HG03442 (cell line): ENCODE measurements around the gene USP21.
"Not testable (repeated sequence)": the region's sequence is repeated elsewhere in the genome, so short reads cannot be mapped to it uniquely, and the experiment has no call there.

Experiments used
- ATAC-seq: cut with Tn5 transposase; IDR thresholded peaks from one replicate; pipeline ENCODE4 v1.9.1; 2021; ENCODE audit warnings: mild to moderate bottlenecking, moderate library complexity; ENCODE audit not compliant: unreplicated experiment

The USP21 gene, protein sequence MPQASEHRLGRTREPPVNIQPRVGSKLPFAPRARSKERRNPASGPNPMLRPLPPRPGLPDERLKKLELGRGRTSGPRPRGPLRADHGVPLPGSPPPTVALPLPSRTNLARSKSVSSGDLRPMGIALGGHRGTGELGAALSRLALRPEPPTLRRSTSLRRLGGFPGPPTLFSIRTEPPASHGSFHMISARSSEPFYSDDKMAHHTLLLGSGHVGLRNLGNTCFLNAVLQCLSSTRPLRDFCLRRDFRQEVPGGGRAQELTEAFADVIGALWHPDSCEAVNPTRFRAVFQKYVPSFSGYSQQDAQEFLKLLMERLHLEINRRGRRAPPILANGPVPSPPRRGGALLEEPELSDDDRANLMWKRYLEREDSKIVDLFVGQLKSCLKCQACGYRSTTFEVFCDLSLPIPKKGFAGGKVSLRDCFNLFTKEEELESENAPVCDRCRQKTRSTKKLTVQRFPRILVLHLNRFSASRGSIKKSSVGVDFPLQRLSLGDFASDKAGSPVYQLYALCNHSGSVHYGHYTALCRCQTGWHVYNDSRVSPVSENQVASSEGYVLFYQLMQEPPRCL

DNA sequence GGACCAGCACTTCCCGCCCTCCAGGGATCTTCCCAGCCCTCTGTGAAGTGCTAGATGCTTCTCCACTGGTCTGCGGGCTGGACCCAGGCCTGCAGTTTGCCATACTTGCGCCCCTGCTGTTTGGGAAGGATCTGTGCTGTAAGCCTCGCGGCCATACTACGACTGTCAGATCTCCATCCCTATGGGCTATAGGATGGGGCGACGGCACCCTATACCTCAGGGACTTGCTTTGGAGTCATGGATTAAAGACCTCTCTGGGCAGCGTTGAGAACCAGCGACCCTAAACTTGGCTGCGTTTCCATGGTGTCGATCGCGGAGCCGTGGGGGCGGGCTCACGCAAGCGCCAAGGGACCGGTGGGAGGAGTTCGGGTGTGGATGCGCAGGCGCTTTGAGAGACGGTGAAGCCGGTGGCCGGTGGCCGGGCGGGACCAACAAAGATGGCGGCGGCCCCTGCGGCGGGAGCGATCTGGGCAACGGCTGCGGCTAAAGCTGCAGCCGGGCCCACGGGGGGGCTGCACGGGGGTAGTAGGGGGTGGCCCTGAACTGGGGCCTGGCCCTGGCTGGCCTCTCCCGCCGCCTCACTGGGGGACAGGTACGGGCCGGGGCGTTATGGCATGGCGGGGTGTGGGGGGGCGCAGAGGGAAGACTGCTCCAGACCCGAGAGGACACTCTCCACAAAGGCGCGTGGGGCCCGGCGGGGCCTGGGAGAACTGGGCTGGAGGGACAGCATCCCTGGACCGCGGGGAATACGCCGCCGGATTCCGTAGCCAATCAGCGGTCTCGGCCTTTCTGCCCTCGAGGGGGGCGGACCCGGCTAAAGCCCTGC, at the start of gene USP21:
USP21 (plus strand) TSS at position 414 of the 826 bp plus-strand sequence. CDS start 1,141 bp downstream, outside the sequence.
- peak; percentile 89 for ATAC-seq

DNA sequence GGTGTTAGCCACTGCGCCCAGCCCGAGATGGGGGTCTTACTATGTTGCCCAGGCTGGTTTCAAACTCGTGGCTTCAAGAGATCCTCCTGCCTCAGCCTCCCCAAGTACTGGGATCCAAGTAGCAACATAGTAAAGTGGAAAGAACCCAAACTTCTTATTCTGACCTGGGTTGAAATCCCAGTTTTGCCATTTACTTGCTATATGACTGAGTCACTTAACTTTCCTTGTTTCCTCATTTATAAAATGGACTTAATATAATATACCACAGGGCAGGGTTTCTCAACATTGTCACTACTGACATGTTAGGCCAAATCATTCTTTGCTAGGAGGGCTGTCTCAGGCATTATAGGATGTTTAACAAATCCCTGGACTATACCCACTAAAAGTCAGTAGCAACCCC, 48.2 kb upstream of the USP21 start:
- no peak for ATAC-seq

DNA sequence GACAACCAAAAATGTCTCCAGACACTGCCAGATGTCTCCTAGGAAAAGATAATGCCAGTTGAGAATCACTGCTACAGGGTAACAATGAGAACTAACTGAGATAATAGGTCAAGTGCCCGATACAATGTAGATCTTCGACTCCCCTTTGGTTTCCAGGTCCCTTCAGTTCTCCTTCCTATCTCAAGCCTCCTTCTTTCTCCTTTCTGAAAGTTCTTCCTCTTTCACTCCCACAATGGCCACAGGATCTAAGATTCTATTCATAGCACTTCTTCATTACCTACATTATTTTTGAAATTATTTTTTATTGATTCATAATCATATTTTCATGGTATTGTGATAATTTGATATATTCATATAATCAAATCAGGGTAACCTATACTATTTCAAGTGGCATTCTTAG, 47.8 kb upstream of the USP21 start:
- ATAC-seq: no peak

DNA sequence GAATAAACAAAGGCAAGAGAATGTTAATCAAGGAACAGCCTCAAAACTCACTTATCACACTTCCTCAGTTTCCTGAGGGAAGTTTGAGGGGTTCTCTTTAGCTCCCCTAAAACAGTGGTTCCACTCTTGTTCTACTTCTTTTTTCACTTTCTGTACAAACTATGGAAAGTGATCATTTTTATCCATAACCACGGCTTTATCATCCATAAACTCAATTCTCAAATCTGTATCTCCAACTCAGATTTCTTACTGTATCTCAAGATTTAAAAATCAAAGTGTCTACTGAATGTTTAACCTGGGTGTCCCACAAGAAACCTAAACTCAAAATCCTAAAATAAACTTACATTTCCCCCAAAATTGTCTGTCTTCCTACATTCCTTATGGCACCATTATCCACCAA, 45.4 kb upstream of the USP21 start:
- ATAC-seq: no peak

DNA sequence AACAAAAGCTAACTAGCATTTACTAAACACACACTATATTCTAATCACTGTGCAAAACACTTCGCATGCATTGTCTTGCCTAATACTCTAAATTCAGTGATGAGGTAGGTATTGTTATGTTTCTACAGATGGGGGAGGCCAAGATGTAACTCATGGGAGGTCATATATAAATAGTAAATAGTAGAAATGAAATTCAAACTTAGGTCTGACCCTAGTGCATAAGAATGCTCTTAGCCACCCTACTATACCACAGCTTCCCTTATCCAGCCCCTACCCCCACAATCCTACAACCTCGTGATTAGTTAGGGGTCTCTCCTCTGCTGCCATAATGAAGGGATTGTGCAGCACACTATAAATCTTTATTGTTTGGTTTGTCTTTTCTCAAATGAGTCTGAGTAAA, 44.7 kb upstream of the USP21 start:
- ATAC-seq: no peak

DNA sequence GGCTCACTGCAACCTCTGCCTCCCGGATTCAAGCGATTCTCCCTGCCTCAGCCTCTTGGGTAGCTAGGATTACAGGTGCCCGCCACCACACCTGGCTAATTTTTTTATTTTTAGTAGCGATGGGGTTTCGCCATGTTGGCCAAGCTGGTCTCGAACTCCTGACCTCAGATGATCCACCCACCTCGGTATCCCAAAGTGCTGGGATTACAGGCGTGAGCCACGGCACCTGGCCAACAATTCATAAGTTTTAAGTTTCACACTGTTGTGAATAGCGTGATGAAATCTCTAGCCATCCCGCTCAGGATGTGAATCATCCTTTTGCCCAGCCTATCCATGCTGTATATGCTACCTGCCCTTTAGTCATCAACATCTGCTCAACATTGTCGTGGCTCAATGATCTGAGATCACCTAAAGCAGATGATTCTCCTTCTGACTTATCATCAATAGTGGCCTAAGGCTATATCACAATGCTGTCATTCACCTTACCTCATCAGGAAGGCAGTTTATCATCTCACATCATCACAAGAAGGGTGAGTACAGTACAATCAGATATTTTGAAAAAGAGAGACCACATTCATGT, 44.1 kb upstream of the USP21 start:
- ATAC-seq: no peak

DNA sequence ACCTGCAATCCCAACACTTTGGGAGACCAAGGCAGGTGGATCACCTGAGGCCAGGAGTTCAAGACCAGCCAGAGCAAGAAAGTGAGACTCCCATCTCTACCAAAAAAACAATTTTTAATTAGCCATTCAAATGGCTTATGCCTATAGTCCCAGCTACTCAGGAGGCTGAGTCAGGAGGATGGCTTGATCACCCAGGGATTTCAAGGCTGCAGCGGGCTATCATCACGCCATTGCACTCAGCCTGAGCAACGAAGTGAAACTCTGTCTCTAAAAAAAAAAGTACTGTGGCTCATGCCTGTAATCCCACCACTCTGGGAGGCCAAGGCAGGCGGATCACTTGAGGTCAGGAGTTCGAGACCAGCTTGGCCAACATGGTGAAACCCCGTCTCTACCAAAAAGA, 43.3 kb upstream of the USP21 start:
- ATAC-seq: not testable (repeated sequence)

DNA sequence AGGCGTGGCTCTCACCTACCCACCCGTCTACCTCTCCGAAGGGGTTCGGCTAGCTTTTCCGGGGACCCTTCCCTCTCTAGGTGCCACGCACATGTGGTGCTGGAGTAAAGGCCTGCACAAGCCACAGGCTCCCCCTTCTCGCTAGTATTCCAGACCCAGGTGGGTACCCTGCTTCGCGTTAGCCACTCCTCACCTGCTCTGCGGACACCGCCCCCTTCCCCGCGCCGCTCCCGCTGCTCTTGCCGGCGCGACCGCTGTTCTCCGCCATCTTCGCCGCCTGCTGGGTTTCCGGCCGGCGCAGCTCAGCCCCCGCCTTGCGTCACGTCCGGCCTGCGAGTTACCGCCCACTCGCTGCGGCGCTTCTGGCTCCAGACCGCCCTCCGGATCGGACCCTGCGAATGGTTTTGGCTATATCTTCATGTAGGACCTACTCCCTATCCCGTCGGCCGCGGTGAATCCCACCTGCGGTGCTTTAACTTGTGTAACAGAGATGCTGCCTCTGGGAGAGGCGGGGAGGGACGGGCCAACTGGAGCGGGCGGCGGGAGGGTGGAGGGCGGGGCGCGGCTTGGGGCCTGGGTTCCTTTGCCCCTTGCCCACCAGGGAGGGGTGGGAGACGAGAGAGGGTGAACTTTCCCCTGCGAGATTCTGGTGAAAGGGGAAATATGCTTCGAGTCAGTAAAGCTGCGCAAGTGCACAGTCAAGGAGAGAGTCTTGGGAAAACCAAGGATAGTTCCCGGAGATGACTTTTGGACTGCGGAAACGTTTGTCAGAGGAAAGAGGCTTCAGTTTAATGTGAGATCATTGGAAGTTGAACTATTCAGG, 41.3 kb upstream of the USP21 start, which contains the start of the genes NIT1 and PFDN2:
NIT1 (plus strand) TSS at position 347 of the 823 bp plus-strand sequence; CDS start at position 419, 72 bp downstream.
PFDN2 (minus strand) TSS at position 279 of the 823 bp plus-strand sequence; CDS start at position 268, 11 bp downstream.
- peak; percentile 79 for ATAC-seq

DNA sequence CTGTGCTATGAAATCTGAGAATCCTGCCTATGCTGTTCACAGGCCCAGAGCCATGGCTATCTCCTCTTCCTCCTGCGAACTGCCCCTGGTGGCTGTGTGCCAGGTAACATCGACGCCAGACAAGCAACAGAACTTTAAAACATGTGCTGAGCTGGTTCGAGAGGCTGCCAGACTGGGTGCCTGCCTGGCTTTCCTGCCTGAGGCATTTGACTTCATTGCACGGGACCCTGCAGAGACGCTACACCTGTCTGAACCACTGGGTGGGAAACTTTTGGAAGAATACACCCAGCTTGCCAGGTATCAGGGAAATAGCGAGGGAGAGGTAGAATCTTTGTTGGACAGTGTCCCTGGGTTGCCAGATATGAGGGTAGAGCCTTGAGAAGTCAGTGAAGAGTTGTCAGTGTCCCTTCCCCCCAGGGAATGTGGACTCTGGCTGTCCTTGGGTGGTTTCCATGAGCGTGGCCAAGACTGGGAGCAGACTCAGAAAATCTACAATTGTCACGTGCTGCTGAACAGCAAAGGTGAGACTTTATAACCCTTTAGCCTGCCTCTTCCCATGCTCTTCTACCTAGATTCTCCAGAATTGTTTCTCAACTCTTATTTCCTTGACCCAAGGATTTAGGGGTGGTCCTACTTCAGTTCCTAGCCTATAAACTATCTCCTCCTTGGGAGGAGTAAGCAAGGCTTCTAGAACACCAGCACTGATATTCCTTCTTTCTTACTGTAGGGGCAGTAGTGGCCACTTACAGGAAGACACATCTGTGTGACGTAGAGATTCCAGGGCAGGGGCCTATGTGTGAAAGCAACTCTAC, 40.0 kb upstream of the USP21 start:
- ATAC-seq: peak; percentile 41

DNA sequence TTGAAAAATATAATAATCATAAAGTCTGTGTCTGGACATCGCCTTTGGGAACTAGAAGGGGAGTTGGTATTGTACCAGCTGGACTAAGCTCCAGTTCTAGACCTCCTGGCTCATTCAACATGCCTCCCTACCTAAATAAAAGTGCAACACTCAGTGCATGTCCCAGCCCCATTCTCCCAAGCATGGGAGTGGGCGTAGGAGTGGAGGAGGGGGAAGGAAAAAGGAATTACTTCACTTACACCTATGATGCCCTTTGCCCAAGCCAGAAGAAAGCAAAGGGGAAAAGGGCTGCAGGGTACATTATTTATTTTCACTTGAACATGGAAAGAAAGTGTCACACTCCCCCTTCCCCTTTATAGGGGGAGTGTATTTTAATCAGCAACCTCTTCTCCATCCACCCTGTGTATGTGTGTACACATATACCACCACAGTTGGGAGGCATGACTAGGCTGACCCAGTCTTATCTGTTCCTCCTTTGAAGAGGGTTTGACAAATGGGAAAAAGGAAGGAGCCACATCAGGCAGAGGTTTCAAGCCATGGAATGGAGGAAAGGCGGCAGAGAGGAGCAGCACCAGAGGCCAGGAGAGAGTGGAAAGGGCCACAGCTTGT, 38.2 kb upstream of the USP21 start:
- no peak for ATAC-seq

DNA sequence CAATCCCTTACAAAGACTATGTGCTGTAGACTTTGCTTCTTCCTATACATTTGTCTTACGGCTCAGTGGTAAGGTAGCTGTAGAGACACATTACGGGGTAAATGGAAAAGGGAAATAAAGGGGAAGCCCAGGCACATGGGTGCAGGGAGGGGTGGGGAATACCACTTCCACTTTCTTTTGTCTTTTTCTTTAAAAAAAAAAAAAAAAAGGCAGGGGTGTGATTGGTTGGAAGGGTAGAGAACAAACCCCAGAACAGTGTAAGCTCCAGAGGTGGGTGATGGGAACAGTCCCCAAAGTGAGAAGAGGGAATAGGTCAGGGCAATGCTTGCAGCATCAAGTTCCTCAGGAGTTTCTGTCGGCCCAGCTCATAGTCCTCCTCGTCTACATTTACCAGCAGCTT, 37.5 kb upstream of the USP21 start:
- no peak for ATAC-seq

DNA sequence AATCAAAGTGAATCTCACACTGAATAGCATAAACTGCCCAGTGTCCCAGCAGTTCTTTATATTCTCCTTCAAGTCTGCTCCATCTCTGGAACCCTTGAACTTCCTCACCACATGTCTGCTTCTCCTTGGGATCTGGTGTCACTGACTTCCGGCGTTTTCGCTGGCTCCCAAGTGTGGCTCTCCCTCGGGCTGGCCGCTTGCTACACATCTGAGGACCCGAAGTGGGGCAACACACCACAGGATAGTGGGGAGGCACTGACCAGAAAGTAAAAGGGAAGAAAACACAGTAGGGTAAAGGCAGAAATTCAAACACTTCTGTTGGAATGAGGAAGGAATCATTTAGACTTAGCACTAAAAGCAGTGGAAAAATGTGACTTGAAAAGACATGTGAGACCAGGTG, 36.3 kb upstream of the USP21 start:
- ATAC-seq: no peak

DNA sequence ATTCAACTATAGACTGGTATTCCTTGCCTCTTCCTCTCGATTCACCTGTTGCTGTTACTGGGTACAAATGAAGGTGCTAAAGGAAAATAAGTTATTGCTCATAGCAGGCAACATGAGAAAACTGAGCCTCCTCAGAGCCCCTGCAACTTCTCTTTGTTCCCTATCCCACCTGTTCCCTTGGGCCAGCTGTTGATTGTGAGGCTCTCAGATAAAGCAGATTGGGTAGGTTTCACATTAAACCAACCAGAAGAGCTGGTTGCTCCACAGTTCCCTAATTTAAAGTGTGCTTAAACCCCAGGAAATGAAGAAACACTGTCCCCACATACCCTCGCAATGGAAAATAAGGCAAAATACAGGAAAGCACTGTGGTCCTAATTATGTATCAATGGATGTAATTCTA, 31.7 kb upstream of the USP21 start:
- no peak for ATAC-seq

DNA sequence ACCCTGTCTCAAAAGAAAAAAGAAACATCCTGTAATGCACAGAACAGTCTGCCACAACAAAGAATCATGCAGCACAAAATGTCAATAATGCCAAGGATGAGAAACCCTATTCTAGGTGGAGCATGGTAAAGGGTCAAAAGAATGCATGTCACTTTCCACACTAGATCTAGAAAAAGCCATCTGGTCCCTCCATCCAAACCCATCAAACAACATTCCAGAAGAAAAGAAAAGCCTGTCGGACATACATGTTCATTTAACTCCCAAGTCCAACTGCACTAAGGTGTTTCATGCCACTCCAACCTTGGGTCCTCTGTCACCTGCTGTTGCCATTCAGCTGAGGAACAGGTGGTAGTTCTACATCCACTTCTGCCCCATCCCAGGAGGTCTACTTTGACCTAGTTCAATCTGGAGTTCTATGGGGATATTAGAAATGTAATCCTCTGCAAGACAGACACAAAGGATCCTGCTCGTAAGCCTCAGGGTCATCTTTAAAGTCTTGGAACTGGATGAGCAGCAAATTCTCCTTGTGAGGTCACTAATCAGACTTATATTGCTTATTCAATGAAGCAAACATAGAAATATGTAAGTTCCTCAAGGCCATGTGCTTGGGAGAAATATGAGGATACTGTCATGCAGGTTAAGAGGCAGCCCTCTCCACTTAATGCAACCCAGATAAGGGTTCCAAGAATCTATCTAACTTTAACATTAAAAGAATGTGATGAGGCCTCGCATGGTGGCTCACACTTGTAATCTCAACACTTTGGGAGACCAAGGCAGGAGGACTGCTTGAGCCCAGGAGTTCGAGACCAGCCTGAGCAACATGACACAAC, 30.5 kb upstream of the USP21 start:
- ATAC-seq: no peak

DNA sequence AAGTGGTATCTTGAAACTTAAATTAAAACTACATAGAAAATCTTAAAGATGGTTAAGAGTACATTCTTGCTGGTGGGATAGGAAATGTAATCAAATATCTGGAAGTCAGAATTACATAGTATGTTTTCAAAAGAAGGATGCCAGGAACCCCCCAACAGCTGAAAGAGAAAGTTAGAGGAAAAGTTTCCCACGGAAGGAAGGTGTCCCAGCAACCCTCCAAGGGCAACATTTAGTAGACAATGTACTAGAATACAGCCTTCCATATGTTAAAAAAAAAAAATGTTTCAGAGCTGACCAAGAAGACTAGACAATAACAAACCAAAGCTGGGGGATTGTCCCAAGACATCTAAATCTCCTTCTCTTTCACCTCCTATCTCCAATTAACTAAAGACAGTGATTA, 29.0 kb upstream of the USP21 start:
- ATAC-seq: no peak

DNA sequence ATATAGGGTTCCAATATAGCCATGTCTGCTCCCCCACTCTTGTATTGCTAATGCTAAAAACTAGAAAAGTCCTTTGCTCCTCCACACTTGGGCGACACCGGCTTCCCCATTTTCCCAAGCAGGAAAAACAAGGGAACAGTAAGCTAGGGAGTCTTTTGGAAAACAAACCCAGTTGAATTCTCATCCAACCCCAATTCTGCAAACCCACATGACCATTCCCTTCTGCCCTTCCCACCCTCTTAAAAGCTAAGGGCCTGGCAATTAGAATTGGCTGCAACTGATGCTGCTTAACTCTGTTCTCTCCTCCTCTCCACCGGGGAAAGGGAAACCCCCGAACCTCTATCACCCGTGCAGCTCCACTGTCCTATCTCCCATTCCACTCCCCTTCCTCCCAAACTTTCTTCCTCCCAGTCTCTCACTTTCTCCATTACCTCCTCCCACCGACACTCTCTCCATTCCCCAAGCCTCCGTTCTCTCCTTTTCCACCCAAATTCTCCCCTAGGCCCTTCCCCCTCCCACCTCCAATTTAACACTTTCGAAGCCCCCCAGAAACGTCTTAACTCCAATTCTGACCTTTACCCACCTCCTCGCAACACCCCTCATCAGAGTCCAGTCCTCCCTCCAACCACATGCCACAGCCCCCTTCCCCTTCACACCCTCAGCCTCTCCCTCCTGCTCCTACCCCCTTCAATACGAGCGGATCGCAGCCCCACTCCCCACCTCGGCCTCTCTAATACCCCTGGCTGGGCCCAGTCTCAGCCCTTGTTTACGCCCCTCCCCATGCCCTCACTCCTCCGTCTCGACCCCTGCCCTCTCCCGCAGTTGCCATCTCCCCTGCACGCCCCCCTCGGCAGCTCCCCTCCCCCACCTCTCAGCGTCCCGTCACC, 27.5 kb upstream of the USP21 start:
- ATAC-seq: no peak
